Breast epithelium (tissue), 4 donors: Measurements from ENCODE around the gene NUDT14. TPM values are rescaled to one million over a fixed set of nuclear protein-coding genes. Genes with fewer than 3 reads are reported as not detected.
A peak's percentile ranks its signal among the peaks of the same experiment; 100 is the strongest.

Source experiments
- DNase-seq, 2 donors: peaks; one replicate each; pipeline ENCODE4 v3.0.0-alpha.2; 2019; ENCODE audit warnings: low spot score in 2 of 2
- H3K27ac ChIP-seq, 2 donors: fragments of 200-600 bp; sonication (generic) in 1 of 2; one replicate each; pipeline ENCODE4 v1.5.1; 2016 to 2019; ENCODE audit warnings: mild to moderate bottlenecking in 1 of 2
- H3K27me3 ChIP-seq, 2 donors: fragments of 200-600 bp; sonication (generic) in 1 of 2; one replicate each; pipeline versions ENCODE4 v1.5.1 to v1.6.0; 2017 to 2019; ENCODE audit warnings: control low read depth in 1 of 2, mild to moderate bottlenecking in 1 of 2
- H3K36me3 ChIP-seq: fragments of 200-600 bp; one replicate; pipeline ENCODE4 v1.5.1; 2019
- H3K4me1 ChIP-seq, 2 donors: fragments of 200-600 bp; sonication (generic); one replicate each; pipeline ENCODE4 v1.5.1; 2016 to 2019; ENCODE audit warnings: control low read depth in 1 of 2
- H3K4me3 ChIP-seq, 3 donors: fragments of 200-600 bp; sonication (generic); 1 replicate in 2 of 3; 2 replicates in 1 of 3; pipeline ENCODE4 v1.5.1; 2016 to 2019; ENCODE audit warnings: mild to moderate bottlenecking in 3 of 3, moderate library complexity in 2 of 3
- H3K9me3 ChIP-seq, 2 donors: fragments of 200-600 bp; sonication (generic) in 1 of 2; one replicate each; pipeline ENCODE4 v1.5.1; 2016 to 2019; ENCODE audit warnings: control low read depth in 1 of 2
- POLR2A ChIP-seq: fragments of 450-650 bp; IDR thresholded peaks from one replicate; pipeline ENCODE4 v1.6.1; 2016; ENCODE audit warnings: antibody characterized with exemption, mild to moderate bottlenecking, moderate library complexity
- POLR2AphosphoS5 ChIP-seq, 3 donors: sonication (generic); formaldehyde crosslinking; IDR thresholded peaks; one replicate each; pipeline ENCODE4 v1.6.1; 2017; ENCODE audit warnings: antibody characterized with exemption in 3 of 3
- intact Hi-C: fragments of 100-400 bp; cut with DNase I; formaldehyde crosslinking; loops from one replicate; pipeline ENCODE4 v1.15.1; 2023; ENCODE audit warnings: low total_unique reads
- total RNA-seq, 3 donors: library from RNA; depleted of rRNA; stranded (reverse); fragments of >200 nt; gene quantifications; one replicate each; pipeline ENCODE4 v1.1.0, GENCODE V29; 2016
- TF ChIP-seq, protein P1 (sequence below), 3 donors: fragments of 450-650 bp; IDR thresholded peaks; one replicate each; pipeline ENCODE4 v1.5.1; 2016 to 2017; ENCODE audit warnings: antibody characterized with exemption in 3 of 3, mild to moderate bottlenecking in 3 of 3, moderate library complexity in 3 of 3

The NUDT14 gene
- total RNA-seq, 3 donors from 2014 or later, result 13.6 to 14.9 (median 14.1) TPM

DNA sequence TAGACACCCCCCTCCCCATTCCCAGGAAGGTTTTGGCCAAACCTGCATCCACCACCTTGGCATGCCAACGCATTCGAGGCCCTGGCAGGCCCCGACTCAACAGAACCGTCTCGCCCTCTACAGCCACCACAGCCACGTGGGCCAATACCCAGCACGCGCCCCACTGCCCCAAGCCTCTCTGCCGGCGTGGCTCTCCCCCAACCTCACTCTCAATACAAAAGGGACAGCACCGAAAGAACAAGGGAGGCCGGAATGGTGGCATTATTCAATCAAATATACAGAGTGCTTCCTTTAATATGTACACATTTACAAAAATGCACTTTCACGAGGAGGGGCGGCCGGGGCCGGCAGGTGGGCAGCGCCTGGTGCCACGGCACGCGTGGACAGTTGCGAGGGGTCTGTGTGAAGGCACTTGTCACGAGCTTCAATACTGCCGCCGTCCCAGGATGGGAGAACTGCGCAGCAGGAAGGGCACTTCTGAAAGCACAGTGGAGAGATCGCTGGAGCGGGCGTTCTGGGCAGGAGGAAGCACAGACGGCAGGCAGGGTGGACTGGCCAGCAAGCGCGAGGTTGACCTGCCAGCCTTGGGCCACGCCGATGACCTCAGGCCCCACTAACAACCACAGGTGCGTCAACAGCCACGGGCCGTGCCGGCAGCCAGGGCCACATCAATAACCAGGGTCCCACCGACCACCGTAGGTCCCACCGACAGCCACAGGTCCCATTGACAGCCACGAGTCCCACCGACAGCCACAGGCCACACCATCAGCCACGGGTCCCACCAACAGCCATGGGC, 39.4 kb downstream of the NUDT14 start:
- TF ChIP-seq POLR2AphosphoS5 (IDR thresholded peaks at IDR 0.05), result no peak
- no peak for TF ChIP-seq POLR2A
- TF ChIP-seq, protein P1, sequence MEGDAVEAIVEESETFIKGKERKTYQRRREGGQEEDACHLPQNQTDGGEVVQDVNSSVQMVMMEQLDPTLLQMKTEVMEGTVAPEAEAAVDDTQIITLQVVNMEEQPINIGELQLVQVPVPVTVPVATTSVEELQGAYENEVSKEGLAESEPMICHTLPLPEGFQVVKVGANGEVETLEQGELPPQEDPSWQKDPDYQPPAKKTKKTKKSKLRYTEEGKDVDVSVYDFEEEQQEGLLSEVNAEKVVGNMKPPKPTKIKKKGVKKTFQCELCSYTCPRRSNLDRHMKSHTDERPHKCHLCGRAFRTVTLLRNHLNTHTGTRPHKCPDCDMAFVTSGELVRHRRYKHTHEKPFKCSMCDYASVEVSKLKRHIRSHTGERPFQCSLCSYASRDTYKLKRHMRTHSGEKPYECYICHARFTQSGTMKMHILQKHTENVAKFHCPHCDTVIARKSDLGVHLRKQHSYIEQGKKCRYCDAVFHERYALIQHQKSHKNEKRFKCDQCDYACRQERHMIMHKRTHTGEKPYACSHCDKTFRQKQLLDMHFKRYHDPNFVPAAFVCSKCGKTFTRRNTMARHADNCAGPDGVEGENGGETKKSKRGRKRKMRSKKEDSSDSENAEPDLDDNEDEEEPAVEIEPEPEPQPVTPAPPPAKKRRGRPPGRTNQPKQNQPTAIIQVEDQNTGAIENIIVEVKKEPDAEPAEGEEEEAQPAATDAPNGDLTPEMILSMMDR (IDR thresholded peaks at IDR 0.05), result no peak
- H3K4me3 ChIP-seq, result no peak overlapping the region
- intact Hi-C loops, result no loop called here
- DNase-seq, result peak in 1 of 2 donors; percentile 44
- H3K9me3 ChIP-seq, result peaks cover 14 to 21% of the 10 kb centered on the region in 2 donors
- H3K27me3 ChIP-seq, result no peaks in the 10 kb centered on the region
- H3K36me3 ChIP-seq, result no peaks in the 10 kb centered on the region
- H3K27ac ChIP-seq, result no peak overlapping the region
- H3K4me1 ChIP-seq, result no peaks in the 10 kb centered on the region

DNA sequence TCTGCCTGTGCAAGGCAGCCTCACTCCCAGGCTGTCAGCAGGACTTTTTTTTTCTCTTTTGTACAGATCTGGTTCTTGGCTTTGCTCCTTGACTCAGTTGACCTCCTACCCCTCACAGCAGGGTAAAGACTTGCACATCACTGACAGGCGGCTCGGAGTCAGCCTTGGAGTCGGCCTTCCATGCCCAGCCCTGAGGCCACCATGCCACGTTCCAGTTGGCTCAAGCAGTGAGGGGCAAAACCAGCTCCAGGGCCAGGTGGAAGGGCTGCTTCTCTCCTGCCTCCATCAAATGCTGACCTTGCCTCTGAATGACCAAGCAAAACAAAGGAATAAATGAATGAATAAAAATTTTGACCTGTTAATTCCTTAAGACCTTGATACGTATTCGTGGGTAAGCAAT, 40.1 kb downstream of the NUDT14 start:
- intact Hi-C loops, result no loop called here
- no peak for TF ChIP-seq POLR2A
- TF ChIP-seq, protein P1 (IDR thresholded peaks at IDR 0.05), result no peak
- no peak for TF ChIP-seq POLR2AphosphoS5 (IDR thresholded peaks at IDR 0.05)

DNA sequence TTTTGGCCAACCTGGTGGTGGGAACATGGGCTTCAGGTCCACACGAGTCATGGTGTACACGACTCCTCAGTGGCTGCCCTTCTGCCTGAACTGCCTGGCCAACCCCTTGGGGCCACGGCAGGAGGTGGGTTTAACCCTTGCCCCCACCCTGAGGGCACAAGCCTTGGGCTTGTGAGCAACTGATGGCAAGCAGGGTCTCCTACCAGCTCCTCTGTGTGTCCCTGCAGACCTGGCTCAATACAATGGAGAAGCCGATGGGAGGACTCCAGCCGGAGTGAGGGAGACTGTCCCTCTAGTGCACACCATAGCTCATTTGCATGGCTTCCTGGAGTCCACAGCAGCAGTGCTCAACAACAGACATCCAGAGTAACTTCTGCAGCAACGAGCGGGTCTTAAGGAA, 40.5 kb downstream of the NUDT14 start:
- no peak for DNase-seq

More for the DNA sequence above, 40.1 kb downstream of the NUDT14 start:
- Histone ChIP-seq H3K9me3 (peaks cover 14 to 21% of the 10 kb centered on the region in 2 donors), H3K36me3 (no peaks in the 10 kb centered on the region), H3K27me3 (no peaks in the 10 kb centered on the region), H3K4me1 (no peaks in the 10 kb centered on the region), H3K27ac (no peak overlapping the region), H3K4me3 (no peak overlapping the region)
- peak in 1 of 2 donors; percentile 6 for DNase-seq

DNA sequence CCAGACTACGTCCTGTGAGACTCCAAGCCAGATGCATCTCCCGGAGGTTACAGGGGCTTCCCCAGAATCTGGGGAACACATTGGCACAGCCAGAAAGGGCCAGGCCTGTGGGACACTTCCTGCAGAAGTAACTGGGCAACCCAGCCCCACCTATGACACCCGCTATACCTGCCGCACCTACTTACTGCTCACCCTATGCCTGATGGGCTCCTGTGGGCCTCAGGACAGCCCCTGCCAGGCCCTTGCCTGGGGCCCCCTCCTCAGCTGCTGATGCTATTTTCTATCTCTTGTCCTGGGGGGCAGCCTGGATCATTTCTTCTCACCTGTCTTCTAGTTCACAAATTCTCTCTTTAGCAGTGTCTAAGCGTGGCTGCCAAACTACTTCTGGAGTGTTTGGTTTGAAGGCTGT, 41.3 kb downstream of the NUDT14 start:
- H3K9me3 ChIP-seq, result peaks cover 14 to 21% of the 10 kb centered on the region in 2 donors
- intact Hi-C loops, result no loop called here
- H3K27me3 ChIP-seq, result no peaks in the 10 kb centered on the region
- no peak overlapping the region for H3K27ac ChIP-seq
- no peaks in the 10 kb centered on the region for H3K36me3 ChIP-seq
- no peaks in the 10 kb centered on the region for H3K4me1 ChIP-seq
- no peak for TF ChIP-seq POLR2AphosphoS5 (IDR thresholded peaks at IDR 0.05)
- TF ChIP-seq, protein P1 (IDR thresholded peaks at IDR 0.05), result no peak
- no peak for TF ChIP-seq POLR2A
- H3K4me3 ChIP-seq, result no peak overlapping the region
- DNase-seq, result no peak

More for the DNA sequence above, 40.5 kb downstream of the NUDT14 start:
- no peaks in the 10 kb centered on the region for H3K27me3 ChIP-seq
- H3K9me3 ChIP-seq, result peaks cover 14 to 21% of the 10 kb centered on the region in 2 donors
- no peak overlapping the region for H3K4me3 ChIP-seq
- no peak overlapping the region for H3K27ac ChIP-seq
- no peaks in the 10 kb centered on the region for H3K4me1 ChIP-seq
- intact Hi-C loops, result no loop called here
- TF ChIP-seq, protein P1 (IDR thresholded peaks at IDR 0.05), result no peak
- TF ChIP-seq POLR2AphosphoS5 (IDR thresholded peaks at IDR 0.05) (no peak), POLR2A (no peak)
- no peaks in the 10 kb centered on the region for H3K36me3 ChIP-seq

DNA sequence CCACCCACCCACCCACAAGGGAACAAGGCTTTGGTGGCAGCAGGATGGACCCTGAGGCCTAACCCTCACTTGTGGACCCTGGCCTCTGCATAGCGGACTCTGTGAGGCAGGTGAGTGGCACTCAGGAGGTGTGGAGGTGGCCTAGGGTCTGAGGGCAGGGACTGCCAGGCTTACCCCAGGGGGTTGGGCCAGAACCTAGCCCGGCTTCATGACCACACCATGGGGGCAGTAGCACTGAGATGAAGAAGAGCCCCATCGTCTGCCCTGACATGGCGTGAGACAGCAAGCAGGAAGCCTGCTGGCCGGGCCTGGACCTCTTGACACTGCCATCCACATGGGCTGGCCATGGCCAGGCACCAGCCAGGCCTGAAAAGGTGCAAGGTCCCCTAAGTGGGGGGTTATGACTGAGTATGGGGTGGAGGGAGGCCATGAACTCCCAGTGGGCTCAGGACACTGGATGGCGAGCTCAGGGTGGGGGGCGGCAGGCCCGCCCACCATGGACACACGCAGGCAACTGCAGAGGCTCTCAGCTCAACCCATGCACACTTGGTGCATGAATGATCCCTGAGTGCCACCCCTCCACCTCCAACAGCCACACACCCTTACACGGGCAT, 41.8 kb downstream of the NUDT14 start:
- H3K36me3 ChIP-seq, result no peaks in the 10 kb centered on the region
- no peak overlapping the region for H3K27ac ChIP-seq
- no peak overlapping the region for H3K4me3 ChIP-seq
- TF ChIP-seq POLR2AphosphoS5 (IDR thresholded peaks at IDR 0.05) (no peak), POLR2A (no peak)
- TF ChIP-seq, protein P1 (IDR thresholded peaks at IDR 0.05), result no peak
- intact Hi-C loops, result no loop called here
- no peaks in the 10 kb centered on the region for H3K4me1 ChIP-seq
- no peak for DNase-seq
- H3K27me3 ChIP-seq, result no peaks in the 10 kb centered on the region
- peaks cover 14 to 21% of the 10 kb centered on the region in 2 donors for H3K9me3 ChIP-seq
